ENCODE results near the gene CCL14.

- TF ChIP-seq CTCF (IDR thresholded peaks at IDR 0.05) = no peak
- no peak for TF ChIP-seq POLR2A (IDR thresholded peaks at IDR 0.05)
These were observed 24.7 kb upstream of the CCL14 start for GRCh38 chr17:36011201-36011600.
